ENCODE results near the gene TARBP1. TPM values are rescaled to one million over a fixed set of nuclear protein-coding genes. Genes with fewer than 3 reads are reported as not detected.
A peak's percentile ranks its signal among the peaks of the same experiment; 100 is the strongest.

The TARBP1 gene
- total and polyA plus RNA-seq, 3 experiments from 2014 or later, result 15.0 to 36.4 (median 34.8) TPM

DNA sequence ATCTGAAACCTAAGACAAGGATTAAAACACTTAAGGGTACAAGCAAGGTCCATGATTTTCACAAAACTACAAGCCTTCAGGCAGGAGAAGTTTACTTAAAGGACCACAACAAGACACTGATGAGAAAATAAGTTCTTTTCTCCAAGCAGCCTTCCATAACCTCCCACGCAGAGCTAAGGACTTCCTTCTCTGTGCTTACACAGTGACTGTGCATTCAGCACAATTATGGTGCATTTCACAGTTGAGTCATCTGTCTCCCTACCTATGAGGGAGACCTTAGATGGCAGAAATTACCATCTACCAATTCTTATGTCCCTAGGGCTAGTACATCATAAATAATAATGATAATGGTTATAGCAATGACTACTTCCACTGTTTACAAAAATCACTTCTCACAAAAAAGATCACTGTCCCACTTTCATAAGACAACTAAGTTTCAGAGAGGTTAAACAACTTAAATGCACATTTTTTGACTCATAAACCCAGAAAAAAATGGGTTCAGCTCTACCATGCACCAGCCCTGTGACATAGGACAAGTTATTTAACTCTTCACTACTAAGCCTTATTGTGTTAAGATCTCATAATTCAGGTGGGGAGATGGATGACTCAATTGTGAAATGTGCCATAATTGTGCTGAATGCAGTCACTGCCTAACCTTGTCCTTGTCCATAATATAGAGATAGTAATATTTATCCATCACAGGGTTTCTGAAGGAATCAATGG is 45.3 kb downstream of the TARBP1 start:
- Histone ChIP-seq H3K4me1 (ENCODE audit: insufficient read depth, low read length) (no peaks in the 10 kb centered on the region), H3K27me3 (ENCODE audit: insufficient read depth, low read length, poor library complexity, severe bottlenecking) (no peaks in the 10 kb centered on the region), H3K9me3 (ENCODE audit: low read length) (no peaks in the 10 kb centered on the region), H3K4me3 (ENCODE audit: low read length) (no peak overlapping the region), H3K36me3 (ENCODE audit: insufficient read depth, low read length) (peaks cover 10% of the 10 kb centered on the region), H3K27ac (ENCODE audit: low read depth, low read length) (no peak overlapping the region)
- ChIA-PET CTCF (no interaction called here), POLR2A (no interaction called here)
- H3K4me1 Mint-ChIP-seq, result peaks cover 2 to 5% (median 4%) of the 10 kb centered on the region in 3 donors
- H3K9me3 Mint-ChIP-seq, result no peaks in the 10 kb centered on the region
- no peaks in the 10 kb centered on the region for H3K27me3 Mint-ChIP-seq
- no peak overlapping the region for H3K4me3 Mint-ChIP-seq
- DNase-seq, result no peak
- peak overlapping the region in 1 of 8 donors; percentile 43 for H3K27ac Mint-ChIP-seq
- H3K36me3 Mint-ChIP-seq, result peaks cover 19 to 82% (median 33%) of the 10 kb centered on the region in 3 donors

DNA sequence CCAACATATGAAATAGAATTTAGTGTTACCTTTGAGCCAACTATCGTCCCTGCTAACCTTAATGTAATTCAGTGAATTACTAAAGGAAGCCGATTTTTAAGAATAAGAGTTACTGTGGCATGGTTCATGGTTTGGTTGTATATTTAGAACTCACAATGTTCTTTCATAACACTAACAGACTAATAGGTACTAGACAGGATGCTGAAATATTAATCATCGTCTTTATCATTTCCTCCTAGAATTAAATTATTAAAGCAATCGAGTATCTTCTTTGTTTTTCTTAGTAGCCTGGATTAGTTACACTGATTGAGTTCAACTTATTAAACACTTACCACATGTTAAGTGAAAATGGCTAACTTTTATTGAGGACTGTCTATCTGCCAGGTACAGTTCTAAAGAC is 47.7 kb downstream of the TARBP1 start:
- Histone ChIP-seq H3K36me3 (ENCODE audit: insufficient read depth, low read length) (peaks cover 10% of the 10 kb centered on the region), H3K27me3 (ENCODE audit: insufficient read depth, low read length, poor library complexity, severe bottlenecking) (no peaks in the 10 kb centered on the region), H3K9me3 (ENCODE audit: low read length) (no peaks in the 10 kb centered on the region), H3K27ac (ENCODE audit: low read depth, low read length) (no peak overlapping the region), H3K4me1 (ENCODE audit: insufficient read depth, low read length) (no peaks in the 10 kb centered on the region), H3K4me3 (ENCODE audit: low read length) (no peak overlapping the region)
- no peak overlapping the region for H3K4me3 Mint-ChIP-seq
- no peak overlapping the region for H3K27ac Mint-ChIP-seq
- ChIA-PET POLR2A (no interaction called here), CTCF (no interaction called here)
- DNase-seq, result no peak
- peaks cover 19 to 82% (median 29%) of the 10 kb centered on the region in 3 donors for H3K36me3 Mint-ChIP-seq
- no peaks in the 10 kb centered on the region for H3K4me1 Mint-ChIP-seq
- no peaks in the 10 kb centered on the region for H3K27me3 Mint-ChIP-seq
- H3K9me3 Mint-ChIP-seq, result no peaks in the 10 kb centered on the region

- Histone ChIP-seq H3K27me3 (ENCODE audit: insufficient read depth, low read length, poor library complexity, severe bottlenecking) (no peaks in the 10 kb centered on the region), H3K36me3 (ENCODE audit: insufficient read depth, low read length) (peaks cover 10% of the 10 kb centered on the region), H3K27ac (ENCODE audit: low read depth, low read length) (no peak overlapping the region), H3K9me3 (ENCODE audit: low read length) (no peaks in the 10 kb centered on the region), H3K4me3 (ENCODE audit: low read length) (no peak overlapping the region), H3K4me1 (ENCODE audit: insufficient read depth, low read length) (no peaks in the 10 kb centered on the region)
- Mint-ChIP-seq H3K36me3 (peaks cover 19 to 84% (median 29%) of the 10 kb centered on the region in 3 donors), H3K27ac (no peak overlapping the region), H3K4me3 (no peak overlapping the region), H3K27me3 (no peaks in the 10 kb centered on the region), H3K9me3 (no peaks in the 10 kb centered on the region), H3K4me1 (no peaks in the 10 kb centered on the region)
- no peak for DNase-seq
- ChIA-PET CTCF (no interaction called here), POLR2A (no interaction called here)
Measured at GRCh38 chr1:234430691-234431090, 48.3 kb downstream of the TARBP1 start.

GRCh38 chr1:234429434-234429806 is 49.6 kb downstream of the TARBP1 start:
- no peaks in the 10 kb centered on the region for H3K4me1 Mint-ChIP-seq
- POLR2A ChIA-PET, result no interaction called here
- H3K9me3 Mint-ChIP-seq, result no peaks in the 10 kb centered on the region
- H3K4me3 Mint-ChIP-seq, result no peak overlapping the region
- Histone ChIP-seq H3K36me3 (ENCODE audit: insufficient read depth, low read length) (peaks cover 10% of the 10 kb centered on the region), H3K9me3 (ENCODE audit: low read length) (no peaks in the 10 kb centered on the region), H3K27ac (ENCODE audit: low read depth, low read length) (no peak overlapping the region), H3K4me3 (ENCODE audit: low read length) (no peak overlapping the region), H3K27me3 (ENCODE audit: insufficient read depth, low read length, poor library complexity, severe bottlenecking) (no peaks in the 10 kb centered on the region), H3K4me1 (ENCODE audit: insufficient read depth, low read length) (no peaks in the 10 kb centered on the region)
- H3K27ac Mint-ChIP-seq, result peak overlapping the region in 1 of 8 donors; percentile 82
- CTCF ChIA-PET, result no interaction called here
- no peak for DNase-seq
- peaks cover 11 to 85% (median 26%) of the 10 kb centered on the region in 3 donors for H3K36me3 Mint-ChIP-seq
- no peaks in the 10 kb centered on the region for H3K27me3 Mint-ChIP-seq

GRCh38 chr1:234427950-234428646 is 50.9 kb downstream of the TARBP1 start:
- CTCF ChIA-PET, result no interaction called here
- H3K36me3 Mint-ChIP-seq, result peaks cover 4 to 84% (median 27%) of the 10 kb centered on the region in 3 donors
- H3K36me3 ChIP-seq (ENCODE audit: insufficient read depth, low read length), result peaks cover 10% of the 10 kb centered on the region
- no peaks in the 10 kb centered on the region for H3K4me1 Mint-ChIP-seq
- no peaks in the 10 kb centered on the region for H3K4me1 ChIP-seq (ENCODE audit: insufficient read depth, low read length)
- no peak overlapping the region for H3K4me3 ChIP-seq (ENCODE audit: low read length)
- no peak for DNase-seq
- H3K27me3 ChIP-seq (ENCODE audit: insufficient read depth, low read length, poor library complexity, severe bottlenecking), result no peaks in the 10 kb centered on the region
- no peak overlapping the region for H3K4me3 Mint-ChIP-seq
- POLR2A ChIA-PET, result no interaction called here
- no peak overlapping the region for H3K27ac ChIP-seq (ENCODE audit: low read depth, low read length)
- no peaks in the 10 kb centered on the region for H3K9me3 ChIP-seq (ENCODE audit: low read length)
- no peaks in the 10 kb centered on the region for H3K9me3 Mint-ChIP-seq
- no peak overlapping the region for H3K27ac Mint-ChIP-seq
- no peaks in the 10 kb centered on the region for H3K27me3 Mint-ChIP-seq

GRCh38 chr1:234413990-234414389 is 65.0 kb downstream of the TARBP1 start:
- peaks cover 0 to 2% (median 0%) of the 10 kb centered on the region in 3 donors for H3K4me1 Mint-ChIP-seq
- no peak overlapping the region for H3K4me3 ChIP-seq (ENCODE audit: low read length)
- ChIA-PET CTCF (no interaction called here), POLR2A (no interaction called here)
- no peaks in the 10 kb centered on the region for H3K27me3 ChIP-seq (ENCODE audit: insufficient read depth, low read length, poor library complexity, severe bottlenecking)
- no peak overlapping the region for H3K4me3 Mint-ChIP-seq
- DNase-seq, result no peak
- H3K27ac ChIP-seq (ENCODE audit: low read depth, low read length), result no peak overlapping the region
- no peaks in the 10 kb centered on the region for H3K9me3 Mint-ChIP-seq
- peak overlapping the region in 2 of 8 donors; percentile 7 to 14 for H3K27ac Mint-ChIP-seq
- peaks cover 0 to 75% (median 31%) of the 10 kb centered on the region in 3 donors for H3K36me3 Mint-ChIP-seq
- H3K4me1 ChIP-seq (ENCODE audit: insufficient read depth, low read length), result no peaks in the 10 kb centered on the region
- H3K9me3 ChIP-seq (ENCODE audit: low read length), result no peaks in the 10 kb centered on the region
- no peaks in the 10 kb centered on the region for H3K27me3 Mint-ChIP-seq
- H3K36me3 ChIP-seq (ENCODE audit: insufficient read depth, low read length), result no peaks in the 10 kb centered on the region

DNA sequence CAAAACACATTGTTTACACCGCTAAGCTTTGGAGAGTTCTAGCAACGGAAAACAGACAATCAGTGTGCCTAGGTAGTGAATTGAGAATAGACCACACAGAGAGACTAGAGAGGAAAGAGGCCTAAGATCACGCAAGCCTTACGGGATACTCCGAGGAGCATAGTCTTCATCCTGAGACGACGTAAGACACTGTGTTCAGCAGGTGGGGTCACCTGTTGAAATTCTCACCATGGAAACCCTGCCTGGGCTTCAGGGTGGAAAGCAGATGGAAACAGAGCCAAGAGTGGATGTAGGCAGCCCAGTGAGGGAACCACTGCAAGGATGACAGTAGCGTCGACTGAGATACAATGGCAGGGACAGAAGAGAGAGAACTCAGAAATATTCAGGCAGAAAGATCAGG is 65.5 kb downstream of the TARBP1 start:
- H3K4me3 Mint-ChIP-seq, result no peak overlapping the region
- peaks cover 3 to 75% (median 34%) of the 10 kb centered on the region in 3 donors for H3K36me3 Mint-ChIP-seq

GRCh38 chr1:234412830-234413229 is 66.1 kb downstream of the TARBP1 start:
- ChIA-PET POLR2A (no interaction called here), CTCF (no interaction called here)
- peaks cover 0 to 7% (median 4%) of the 10 kb centered on the region in 3 donors for H3K4me1 Mint-ChIP-seq
- H3K27ac Mint-ChIP-seq, result no peak overlapping the region
- H3K27me3 Mint-ChIP-seq, result no peaks in the 10 kb centered on the region
- Histone ChIP-seq H3K4me3 (ENCODE audit: low read length) (no peak overlapping the region), H3K9me3 (ENCODE audit: low read length) (no peaks in the 10 kb centered on the region), H3K4me1 (ENCODE audit: insufficient read depth, low read length) (peaks cover 7% of the 10 kb centered on the region), H3K36me3 (ENCODE audit: insufficient read depth, low read length) (no peaks in the 10 kb centered on the region), H3K27ac (ENCODE audit: low read depth, low read length) (no peak overlapping the region), H3K27me3 (ENCODE audit: insufficient read depth, low read length, poor library complexity, severe bottlenecking) (no peaks in the 10 kb centered on the region)
- H3K4me3 Mint-ChIP-seq, result no peak overlapping the region
- peaks cover 6 to 76% (median 35%) of the 10 kb centered on the region in 3 donors for H3K36me3 Mint-ChIP-seq
- DNase-seq, result no peak
- H3K9me3 Mint-ChIP-seq, result no peaks in the 10 kb centered on the region

More for the DNA sequence above, 65.5 kb downstream of the TARBP1 start:
- Mint-ChIP-seq H3K27ac (peak overlapping the region in 2 of 8 donors; percentile 7 to 14), H3K9me3 (no peaks in the 10 kb centered on the region), H3K4me1 (peaks cover 0 to 4% (median 4%) of the 10 kb centered on the region in 3 donors), H3K27me3 (no peaks in the 10 kb centered on the region)
- ChIA-PET CTCF (no interaction called here), POLR2A (no interaction called here)
- no peaks in the 10 kb centered on the region for H3K9me3 ChIP-seq (ENCODE audit: low read length)
- no peak for DNase-seq
- no peak overlapping the region for H3K27ac ChIP-seq (ENCODE audit: low read depth, low read length)
- H3K4me3 ChIP-seq (ENCODE audit: low read length), result no peak overlapping the region
- H3K4me1 ChIP-seq (ENCODE audit: insufficient read depth, low read length), result peaks cover under 1% of the 10 kb centered on the region
- H3K36me3 ChIP-seq (ENCODE audit: insufficient read depth, low read length), result no peaks in the 10 kb centered on the region
- H3K27me3 ChIP-seq (ENCODE audit: insufficient read depth, low read length, poor library complexity, severe bottlenecking), result no peaks in the 10 kb centered on the region
